NCI-H146 treated with DMSO at 0.1 percent for 48 hours (cell line): Measurements from ENCODE around the gene MRGPRX4.

Source experiments
- DNase-seq: peaks from one replicate; lab custom pipeline; 2025; ENCODE audit not compliant: unreplicated experiment; lab: John Stamatoyannopoulos, UW

The MRGPRX4 gene

GRCh38 chr11:18209058-18209457 lies 36.4 kb downstream of the MRGPRX4 start:
- DNase-seq = no peak

- no peak for DNase-seq
Observed at GRCh38 chr11:18221274-18221876, 48.7 kb downstream of the MRGPRX4 start.

GRCh38 chr11:18222814-18223421 lies 50.3 kb downstream of the MRGPRX4 start:
- no peak for DNase-seq
